Measurements from ENCODE around the gene AWAT2. TPM values are rescaled to one million over a fixed set of nuclear protein-coding genes. Genes with fewer than 3 reads are reported as not detected.

Gene AWAT2
- total RNA-seq, 1 experiment from 2014 or later = not detected

DNA sequence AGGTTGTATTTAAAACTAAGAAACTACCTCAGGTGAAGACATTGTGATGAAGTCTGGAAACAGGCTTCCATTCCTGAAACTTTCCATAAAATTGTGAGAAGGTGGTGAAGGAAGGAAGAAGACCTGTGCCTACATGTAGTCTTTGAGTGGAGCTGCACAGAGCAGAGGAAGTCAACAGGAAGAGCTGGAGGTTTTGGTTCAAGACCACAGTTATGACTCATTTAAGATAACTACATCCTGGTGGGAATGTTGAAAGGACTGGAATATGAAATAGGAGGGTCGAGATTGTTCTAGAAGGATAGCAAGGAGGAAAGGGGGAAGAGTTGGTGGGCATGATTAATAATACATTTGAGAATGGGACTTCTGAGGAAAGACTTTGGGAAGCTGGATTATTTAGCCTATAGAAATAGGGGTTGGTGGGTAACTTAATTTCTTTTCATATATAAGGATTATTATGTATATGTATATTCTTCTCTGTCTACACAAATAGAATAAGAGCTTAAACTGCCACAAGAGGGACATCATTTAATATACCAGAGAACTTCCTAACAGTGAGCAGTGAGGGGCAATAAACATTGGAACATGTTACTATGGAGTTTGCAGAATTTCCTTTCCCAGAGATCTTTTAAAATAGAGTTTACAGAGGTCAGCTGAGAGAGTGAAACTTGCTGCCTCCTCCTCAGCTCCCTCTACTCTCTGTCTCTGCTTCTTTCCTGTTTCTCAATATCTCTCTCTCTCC lies 23.5 kb downstream of the AWAT2 start:
- Histone ChIP-seq H3F3A (ENCODE audit: insufficient read depth, low read depth) (no peaks in the 10 kb centered on the region), H3K9me2 (ENCODE audit: insufficient read depth) (no peaks in the 10 kb centered on the region), H3K9me3 (ENCODE audit: insufficient read depth, low read depth) (no peaks in the 10 kb centered on the region), H3K79me2 (ENCODE audit: low read depth) (no peaks in the 10 kb centered on the region), H4K20me1 (ENCODE audit: insufficient read depth) (no peaks in the 10 kb centered on the region), H3K4me1 (replicated peaks; ENCODE audit: insufficient read depth) (no peaks in the 10 kb centered on the region), H3K27ac (no peak overlapping the region), H3K36me3 (ENCODE audit: low read depth) (no peaks in the 10 kb centered on the region), H2AFZ (no peak overlapping the region), H3K27me3 (ENCODE audit: insufficient read depth, low read depth) (no peaks in the 10 kb centered on the region; the same call in 1 of the 2 replicates), H3K4me2 (no peak overlapping the region), H3K4me3 (no peak overlapping the region)
- no peak for TF ChIP-seq EZH2 (IDR thresholded peaks at IDR 0.05; ENCODE audit: low read depth)
- TF ChIP-seq, protein P1, sequence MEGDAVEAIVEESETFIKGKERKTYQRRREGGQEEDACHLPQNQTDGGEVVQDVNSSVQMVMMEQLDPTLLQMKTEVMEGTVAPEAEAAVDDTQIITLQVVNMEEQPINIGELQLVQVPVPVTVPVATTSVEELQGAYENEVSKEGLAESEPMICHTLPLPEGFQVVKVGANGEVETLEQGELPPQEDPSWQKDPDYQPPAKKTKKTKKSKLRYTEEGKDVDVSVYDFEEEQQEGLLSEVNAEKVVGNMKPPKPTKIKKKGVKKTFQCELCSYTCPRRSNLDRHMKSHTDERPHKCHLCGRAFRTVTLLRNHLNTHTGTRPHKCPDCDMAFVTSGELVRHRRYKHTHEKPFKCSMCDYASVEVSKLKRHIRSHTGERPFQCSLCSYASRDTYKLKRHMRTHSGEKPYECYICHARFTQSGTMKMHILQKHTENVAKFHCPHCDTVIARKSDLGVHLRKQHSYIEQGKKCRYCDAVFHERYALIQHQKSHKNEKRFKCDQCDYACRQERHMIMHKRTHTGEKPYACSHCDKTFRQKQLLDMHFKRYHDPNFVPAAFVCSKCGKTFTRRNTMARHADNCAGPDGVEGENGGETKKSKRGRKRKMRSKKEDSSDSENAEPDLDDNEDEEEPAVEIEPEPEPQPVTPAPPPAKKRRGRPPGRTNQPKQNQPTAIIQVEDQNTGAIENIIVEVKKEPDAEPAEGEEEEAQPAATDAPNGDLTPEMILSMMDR (conservative IDR thresholded peaks at IDR 0.05) = no peak
- no peak for DNase-seq
- CTCF ChIA-PET = no interaction called here
- intact Hi-C loops (cut with micrococcal nuclease; ENCODE audit: unreplicated experiment) = no loop called here
- no TSS peak for BruUV-seq (replicated peaks)
- POLR2A ChIA-PET (ENCODE audit: unreplicated experiment) = interaction anchor here (0.7 kb wide), 1 partner anchor 530 kb away, joined by 7 read pairs; no protein-coding TSS in a partner anchor

DNA sequence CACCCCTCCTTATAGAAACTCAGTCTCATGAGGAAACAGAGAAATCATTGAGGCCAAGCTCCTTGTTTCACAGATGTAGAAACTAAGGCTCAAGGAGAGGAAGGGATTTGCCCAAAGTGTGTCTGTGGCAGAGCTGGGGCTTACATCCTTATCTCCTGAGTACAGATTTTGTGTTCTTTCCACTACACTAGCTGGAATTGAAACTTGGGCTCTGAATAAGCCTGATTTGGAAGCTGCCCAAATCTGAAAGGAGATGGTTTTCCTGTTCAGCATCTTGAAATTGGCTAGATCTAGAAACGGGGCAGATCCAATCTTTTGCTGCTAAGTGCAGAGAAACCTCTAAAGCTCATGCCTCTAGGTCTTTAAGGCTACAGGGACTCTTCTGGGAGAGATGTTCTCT lies 24.3 kb downstream of the AWAT2 start:
- no peak for TF ChIP-seq EZH2 (IDR thresholded peaks at IDR 0.05; ENCODE audit: low read depth)
- TF ChIP-seq, protein P1 (conservative IDR thresholded peaks at IDR 0.05) = no peak
- Histone ChIP-seq H2AFZ (no peak overlapping the region), H3K36me3 (ENCODE audit: low read depth) (no peaks in the 10 kb centered on the region), H3K9me3 (ENCODE audit: insufficient read depth, low read depth) (no peaks in the 10 kb centered on the region), H3K79me2 (ENCODE audit: low read depth) (no peaks in the 10 kb centered on the region), H3K9me2 (ENCODE audit: insufficient read depth) (no peaks in the 10 kb centered on the region), H3K4me1 (replicated peaks; ENCODE audit: insufficient read depth) (no peaks in the 10 kb centered on the region), H4K20me1 (ENCODE audit: insufficient read depth) (no peaks in the 10 kb centered on the region), H3K27ac (no peak overlapping the region), H3K4me3 (no peak overlapping the region), H3F3A (ENCODE audit: insufficient read depth, low read depth) (no peaks in the 10 kb centered on the region), H3K27me3 (ENCODE audit: insufficient read depth, low read depth) (no peaks in the 10 kb centered on the region; the same call in 1 of the 2 replicates), H3K4me2 (no peak overlapping the region)
- ChIA-PET POLR2A (ENCODE audit: unreplicated experiment) (no interaction called here), CTCF (no interaction called here)
- intact Hi-C loops (cut with micrococcal nuclease; ENCODE audit: unreplicated experiment) = no loop called here
- no TSS peak for BruUV-seq (replicated peaks)
- DNase-seq = no peak

DNA sequence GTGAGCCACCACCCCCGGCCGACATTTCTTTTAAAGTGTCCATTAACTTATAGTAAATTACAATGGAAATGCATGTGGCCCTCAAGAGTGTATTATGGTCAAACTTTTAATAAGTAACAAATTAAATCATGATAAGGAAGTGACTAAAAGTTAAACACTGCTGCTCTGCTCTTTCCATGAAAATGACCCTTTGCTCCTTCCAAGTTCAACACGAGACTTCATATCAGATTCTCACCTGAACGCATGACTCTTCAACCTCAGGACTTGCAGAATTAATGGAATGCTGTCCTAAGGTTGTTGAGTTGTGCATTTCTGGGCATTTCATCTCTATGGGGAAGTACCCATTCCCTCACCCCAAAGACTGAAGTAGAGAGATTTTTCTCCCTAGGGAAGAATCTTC lies 27.1 kb downstream of the AWAT2 start:
- CTCF ChIA-PET = interaction anchor here (0.5 kb wide), 1 partner anchor 99 kb away, joined by 12 read pairs; no protein-coding TSS in a partner anchor
- H3K27me3 ChIP-seq (ENCODE audit: insufficient read depth, low read depth) = no peaks in the 10 kb centered on the region; the same call in 1 of the 2 replicates
- no peak overlapping the region for H3K4me3 ChIP-seq

More for the DNA sequence above, 27.1 kb downstream of the AWAT2 start:
- no peak for TF ChIP-seq EZH2 (IDR thresholded peaks at IDR 0.05; ENCODE audit: low read depth)
- TF ChIP-seq, protein P1 (conservative IDR thresholded peaks at IDR 0.05) = no peak
- H4K20me1 ChIP-seq (ENCODE audit: insufficient read depth) = no peaks in the 10 kb centered on the region
- POLR2A ChIA-PET (ENCODE audit: unreplicated experiment) = no interaction called here
- no peaks in the 10 kb centered on the region for H3K36me3 ChIP-seq (ENCODE audit: low read depth)
- H3K27ac ChIP-seq = no peak overlapping the region
- no peaks in the 10 kb centered on the region for H3K79me2 ChIP-seq (ENCODE audit: low read depth)
- no TSS peak for BruUV-seq (replicated peaks)
- no peak overlapping the region for H3K4me2 ChIP-seq
- no peaks in the 10 kb centered on the region for H3K9me2 ChIP-seq (ENCODE audit: insufficient read depth)
- DNase-seq = no peak
- intact Hi-C loops (cut with micrococcal nuclease; ENCODE audit: unreplicated experiment) = no loop called here
- no peaks in the 10 kb centered on the region for H3K4me1 ChIP-seq (replicated peaks; ENCODE audit: insufficient read depth)
- no peaks in the 10 kb centered on the region for H3F3A ChIP-seq (ENCODE audit: insufficient read depth, low read depth)
- no peaks in the 10 kb centered on the region for H3K9me3 ChIP-seq (ENCODE audit: insufficient read depth, low read depth)
- H2AFZ ChIP-seq = no peak overlapping the region
